ENCODE results near the gene ITPR3.

GRCh38 chr6:33716890-33717632 lies 95.9 kb downstream of the ITPR3 start:
- TF ChIP-seq FOXM1 (IDR thresholded peaks at IDR 0.05; ENCODE audit: borderline replicate concordance) = no peak
- no peak for TF ChIP-seq SUZ12 (IDR thresholded peaks at IDR 0.05)
- no peak for TF ChIP-seq L3MBTL2 (conservative IDR thresholded peaks at IDR 0.05)
- no peak for TF ChIP-seq HDGF (IDR thresholded peaks at IDR 0.05; ENCODE audit: borderline replicate concordance)
- no peak for TF ChIP-seq NFRKB (IDR thresholded peaks at IDR 0.05)
- TF ChIP-seq CTBP1 (IDR thresholded peaks at IDR 0.05; ENCODE audit: borderline replicate concordance) = no peak
- no peak for TF ChIP-seq ELF4 (IDR thresholded peaks at IDR 0.05)
- no peak for TF ChIP-seq FOXK2 (IDR thresholded peaks at IDR 0.05)
- no peak for TF ChIP-seq ZNF384 (IDR thresholded peaks at IDR 0.05)
- no peak for TF ChIP-seq SP1 (IDR thresholded peaks at IDR 0.05)
- TF ChIP-seq TARDBP (IDR thresholded peaks at IDR 0.05) = no peak
- TF ChIP-seq BHLHE40 (IDR thresholded peaks at IDR 0.05; ENCODE audit: borderline replicate concordance) = no peak

Measured in HEK293T (cell line).